Cortex of kidney (tissue), 1 donor: ENCODE data around the gene ELMO1.

Experiments
- DNase-seq: peaks from one replicate; lab custom pipeline; 2025; lab: John Stamatoyannopoulos, UW

The ELMO1 gene

GRCh38 chr7:37408291-37409228, 40.1 kb downstream of the ELMO1 start:
- no peak for DNase-seq

DNA sequence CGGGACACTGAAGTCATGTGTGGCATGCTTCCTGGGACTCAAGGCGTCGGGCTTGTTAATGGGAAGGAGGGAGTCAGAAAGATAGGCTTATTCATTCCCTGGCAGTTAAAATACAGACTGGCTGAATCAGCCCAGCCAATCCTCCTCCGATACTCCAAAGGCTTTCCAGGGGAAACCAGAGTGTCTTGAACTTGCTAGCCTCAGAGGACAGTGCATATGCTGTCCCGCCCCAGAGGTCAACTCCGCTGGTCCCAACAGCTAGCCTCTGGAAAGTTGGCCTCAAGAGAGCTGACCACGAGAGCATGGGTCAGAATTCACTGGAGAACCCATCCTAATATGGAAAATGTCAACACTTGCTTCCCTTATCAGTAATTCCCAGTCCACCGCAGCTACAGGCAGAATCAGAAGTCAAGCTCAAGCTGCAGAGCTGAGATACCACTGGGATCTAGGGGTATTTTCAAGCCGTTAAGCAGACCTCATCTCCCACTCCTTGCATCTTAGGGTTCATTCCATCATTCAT, 43.0 kb downstream of the ELMO1 start:
- DNase-seq = no peak

- DNase-seq = no peak
These were observed 43.5 kb downstream of the ELMO1 start for GRCh38 chr7:37405128-37405527.

DNA sequence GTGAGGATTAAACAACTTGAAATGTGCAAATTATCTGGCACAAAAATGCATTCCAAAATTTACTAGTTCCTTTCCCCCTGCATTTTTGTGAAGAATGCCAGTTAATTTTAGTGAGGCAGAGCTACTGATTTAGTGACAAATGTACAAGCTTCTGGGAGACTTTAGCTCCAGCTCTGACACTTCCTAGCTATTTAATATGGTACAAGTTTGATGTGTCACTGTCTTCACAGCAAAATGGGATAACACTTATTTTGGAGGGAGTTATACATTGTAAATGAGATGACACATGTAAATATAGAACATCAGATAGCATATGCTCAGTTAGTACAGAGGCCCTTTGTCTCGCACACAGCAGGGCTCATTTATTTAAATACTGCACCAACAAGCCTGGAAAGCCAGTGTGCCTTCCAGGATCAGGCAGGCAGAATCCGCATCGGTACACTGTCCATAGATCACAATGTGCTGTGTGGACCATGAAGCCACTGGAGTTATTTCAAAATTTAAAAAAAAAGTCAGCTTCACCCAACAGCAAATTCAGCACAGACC, 48.7 kb downstream of the ELMO1 start:
- DNase-seq = no peak

DNA sequence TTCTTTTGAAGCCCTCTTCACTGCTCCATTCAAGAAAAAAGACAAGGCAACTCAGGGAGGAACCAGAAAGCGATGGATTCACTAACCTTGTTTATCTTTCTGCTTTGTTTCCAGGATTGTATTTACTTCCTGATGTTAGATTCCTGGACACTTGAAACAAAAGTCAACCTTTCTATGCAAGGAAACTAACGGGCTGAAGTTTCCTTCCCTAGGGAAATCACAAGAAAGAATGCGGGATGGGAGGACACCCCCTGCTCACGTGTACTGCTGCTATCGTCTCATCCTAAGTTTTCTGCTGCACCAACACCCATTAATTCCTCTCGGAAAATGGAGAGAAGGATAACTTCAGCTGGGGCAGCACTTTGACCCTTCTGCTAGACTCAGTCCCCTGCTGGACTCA, 50.3 kb downstream of the ELMO1 start:
- no peak for DNase-seq

- DNase-seq = no peak
These were observed 52.9 kb downstream of the ELMO1 start for GRCh38 chr7:37395618-37396259.

GRCh38 chr7:37394158-37394557, 54.5 kb downstream of the ELMO1 start:
- DNase-seq = no peak

DNA sequence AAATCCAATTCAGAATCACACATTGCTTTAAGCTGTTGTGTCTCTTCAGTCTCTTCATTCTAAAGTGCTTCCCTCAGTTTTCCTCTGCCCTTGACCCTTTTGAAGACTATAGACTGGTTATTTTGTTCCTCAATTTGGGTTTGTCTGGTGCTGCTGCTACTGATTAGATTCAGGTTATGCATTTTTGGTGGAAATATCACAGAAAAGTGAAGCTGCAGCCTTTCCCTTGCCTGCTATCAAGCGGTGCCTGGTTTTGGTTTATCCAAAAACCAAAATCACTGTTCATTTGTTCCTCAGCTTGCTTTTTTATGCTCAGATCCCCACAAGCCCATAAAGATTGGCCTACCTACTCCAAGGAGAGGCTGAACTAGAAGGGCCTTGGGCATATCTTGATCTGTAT, 55.2 kb downstream of the ELMO1 start:
- no peak for DNase-seq

GRCh38 chr7:37392673-37393017, 56.0 kb downstream of the ELMO1 start:
- DNase-seq = no peak

DNA sequence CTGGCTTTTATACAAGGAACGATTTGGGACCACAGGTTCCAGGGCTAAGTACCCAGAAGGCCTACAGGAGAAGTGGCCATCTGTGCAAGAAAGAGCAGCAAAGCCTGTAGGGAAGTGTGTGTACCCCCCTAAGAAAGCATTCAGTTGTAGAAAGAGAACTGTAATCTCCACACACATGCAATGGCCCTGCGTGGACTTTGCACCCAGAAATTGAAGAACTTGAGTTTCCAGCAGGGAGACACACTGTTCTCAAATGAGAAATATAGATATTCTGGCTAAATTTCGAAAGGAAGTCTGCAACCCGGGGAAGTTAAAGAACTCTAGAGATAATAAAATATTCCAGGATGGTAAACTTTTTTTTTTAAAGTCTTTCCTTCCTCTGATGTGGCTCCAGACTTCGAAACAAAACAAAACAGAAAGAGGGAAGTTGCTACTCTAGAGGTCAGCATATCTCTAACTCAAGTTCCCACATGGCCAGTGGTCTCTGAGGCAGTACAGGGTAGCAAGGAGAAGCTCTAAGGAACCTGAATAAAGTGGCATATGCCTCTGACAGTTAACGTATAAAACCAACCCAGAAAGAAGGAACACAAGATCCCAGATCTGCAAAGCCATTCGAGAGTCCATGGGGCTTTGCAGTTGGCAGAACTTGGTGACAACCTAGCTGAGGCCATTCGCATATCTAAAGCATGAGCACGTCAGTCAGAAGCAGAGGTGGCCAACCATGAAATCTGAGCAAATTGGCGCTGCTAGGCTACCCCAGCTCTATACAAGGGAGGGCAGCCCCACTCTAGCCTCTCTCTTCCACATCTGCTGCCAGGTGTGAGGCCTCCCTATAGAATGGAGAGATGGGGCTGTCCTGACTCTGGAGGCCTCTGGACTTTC, 56.6 kb downstream of the ELMO1 start:
- DNase-seq = no peak

DNA sequence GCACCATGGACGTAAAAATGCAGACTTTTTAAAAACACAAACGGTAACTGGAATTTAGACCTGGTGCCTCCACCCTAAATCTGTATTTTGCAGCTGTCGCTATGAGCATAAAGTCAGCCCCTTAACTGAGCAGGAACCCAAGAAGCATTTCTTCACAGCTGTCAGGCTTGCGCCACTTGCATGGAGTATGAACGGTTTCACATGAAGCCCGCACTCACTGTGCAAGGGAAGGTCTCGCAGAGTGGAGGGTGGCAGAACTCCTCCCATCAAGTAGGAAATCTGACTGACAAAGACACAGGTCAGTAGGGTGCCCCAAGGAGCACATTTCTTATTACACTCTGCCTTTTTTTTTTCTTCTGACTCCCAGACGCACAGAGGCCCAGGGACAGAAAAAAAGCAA, 58.5 kb downstream of the ELMO1 start:
- DNase-seq = no peak

- DNase-seq = no peak
These were observed 59.9 kb downstream of the ELMO1 start for GRCh38 chr7:37388811-37389210.

DNA sequence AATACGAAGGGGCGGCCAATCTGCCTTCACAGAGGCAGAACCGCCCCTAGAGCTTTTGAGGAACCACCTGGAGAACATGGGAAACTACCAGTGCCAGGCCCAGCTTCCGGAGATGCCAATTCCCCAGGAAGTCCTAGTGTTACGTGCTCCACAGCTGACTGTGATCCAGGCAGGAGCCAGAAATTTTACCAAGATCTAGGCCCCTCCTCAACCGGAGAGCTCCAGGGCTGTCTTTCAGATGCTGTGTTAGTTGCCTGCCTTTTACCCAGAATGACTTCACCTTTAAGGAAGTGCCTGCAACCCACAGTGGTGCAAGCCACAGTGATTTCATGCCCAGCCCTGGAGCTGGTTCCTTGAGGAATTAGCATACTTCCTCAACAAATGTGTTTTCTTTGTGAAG, 62.9 kb downstream of the ELMO1 start:
- no peak for DNase-seq

DNA sequence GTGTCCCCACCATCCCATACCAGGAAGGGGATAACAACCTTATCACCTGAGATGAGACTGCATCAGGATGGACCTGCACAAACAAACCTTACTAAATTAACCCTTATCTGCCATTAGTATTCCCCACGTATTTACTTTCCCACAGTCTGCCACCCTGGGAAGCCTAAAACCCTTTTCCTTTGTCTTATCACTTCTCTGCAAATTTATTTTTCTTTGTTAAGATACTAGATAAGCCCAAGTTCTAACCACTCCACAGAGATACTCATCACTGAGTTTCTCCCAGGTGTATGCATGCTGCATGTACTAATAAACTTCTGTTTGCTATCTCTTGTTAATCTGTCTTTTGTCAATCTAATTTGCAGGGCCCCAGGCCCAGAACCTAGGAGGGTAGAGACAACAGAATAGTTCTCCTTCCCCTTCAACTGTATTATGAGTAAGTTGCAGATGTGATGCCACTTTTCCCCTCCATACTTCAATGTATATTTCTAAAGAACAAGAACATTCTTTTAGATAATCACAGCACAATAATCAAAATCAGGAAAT, 66.0 kb downstream of the ELMO1 start:
- DNase-seq = no peak

DNA sequence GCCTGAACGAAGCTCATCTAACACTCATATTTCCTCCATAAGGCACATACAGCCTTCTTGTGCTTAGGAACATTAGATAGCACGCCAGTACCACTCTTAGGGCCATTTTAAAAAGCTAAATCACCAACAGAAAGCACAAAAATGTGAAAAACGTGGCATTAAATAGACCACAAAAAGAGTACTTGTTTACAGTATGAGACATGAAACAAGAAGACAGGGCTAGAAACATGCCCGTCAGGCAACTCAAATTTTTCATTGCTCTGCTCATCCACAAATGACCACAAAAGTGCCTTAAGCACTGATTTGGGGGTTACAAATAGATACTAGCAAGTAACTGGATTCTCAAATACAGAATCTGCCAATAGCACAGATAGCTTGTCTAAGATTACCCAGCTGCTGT, 67.8 kb downstream of the ELMO1 start:
- DNase-seq = no peak

GRCh38 chr7:37379546-37380277, 69.0 kb downstream of the ELMO1 start:
- no peak for DNase-seq

DNA sequence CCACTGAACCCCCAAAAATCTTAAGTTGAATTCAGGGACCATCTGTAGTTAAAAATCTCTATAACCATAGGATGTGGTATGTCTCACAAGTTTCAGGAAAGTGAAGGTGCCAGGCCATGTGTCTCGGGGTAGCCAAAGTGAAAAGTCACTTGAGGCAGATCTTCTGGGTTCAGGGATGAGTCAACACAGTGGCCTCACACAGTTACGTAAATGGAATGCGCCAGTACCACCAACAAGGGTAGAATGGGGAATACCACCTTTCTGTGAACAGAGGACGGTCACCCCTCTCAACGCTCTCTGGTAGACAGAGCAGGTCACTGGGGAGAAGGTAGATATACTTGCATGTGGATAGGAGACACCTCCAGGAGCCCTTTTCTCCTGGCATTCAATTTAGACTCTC, 71.4 kb downstream of the ELMO1 start:
- no peak for DNase-seq

DNA sequence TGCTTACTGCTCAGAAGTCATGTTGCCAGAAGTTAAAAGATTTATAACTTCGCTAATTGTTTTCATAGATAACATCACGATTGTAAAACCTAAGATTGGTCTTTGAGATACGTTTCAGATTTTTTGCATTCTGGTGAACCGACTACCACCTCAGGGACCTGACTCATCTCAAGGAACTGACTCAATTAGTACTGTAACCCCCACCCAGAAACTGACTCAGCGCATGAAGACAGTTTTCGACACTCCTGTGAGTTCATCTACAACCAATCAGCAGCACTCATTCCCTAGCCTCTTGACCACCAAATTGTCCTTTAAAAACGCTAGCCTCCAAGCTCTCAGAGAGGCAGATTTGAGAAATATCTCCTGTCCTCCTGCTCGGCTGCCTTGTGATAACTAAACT, 72.3 kb downstream of the ELMO1 start:
- DNase-seq = no peak

DNA sequence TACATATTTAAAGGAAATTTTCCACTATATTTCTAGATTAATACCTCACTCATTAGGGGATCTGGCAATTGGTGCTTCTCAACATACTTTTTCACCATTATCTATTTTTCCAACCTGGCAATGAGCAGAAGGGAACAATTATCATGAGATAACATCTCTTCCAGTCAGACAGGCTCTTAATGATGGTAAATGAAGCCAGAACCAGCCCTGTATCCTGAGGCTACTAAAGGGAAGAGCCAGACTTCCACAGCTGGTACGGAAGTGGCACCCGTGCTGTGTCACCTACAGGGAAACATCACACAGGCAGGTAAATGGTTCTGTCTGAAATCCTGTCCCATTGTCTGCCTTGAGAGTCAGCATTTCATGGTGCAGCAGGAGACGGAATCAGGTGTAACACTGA, 75.9 kb downstream of the ELMO1 start:
- no peak for DNase-seq

DNA sequence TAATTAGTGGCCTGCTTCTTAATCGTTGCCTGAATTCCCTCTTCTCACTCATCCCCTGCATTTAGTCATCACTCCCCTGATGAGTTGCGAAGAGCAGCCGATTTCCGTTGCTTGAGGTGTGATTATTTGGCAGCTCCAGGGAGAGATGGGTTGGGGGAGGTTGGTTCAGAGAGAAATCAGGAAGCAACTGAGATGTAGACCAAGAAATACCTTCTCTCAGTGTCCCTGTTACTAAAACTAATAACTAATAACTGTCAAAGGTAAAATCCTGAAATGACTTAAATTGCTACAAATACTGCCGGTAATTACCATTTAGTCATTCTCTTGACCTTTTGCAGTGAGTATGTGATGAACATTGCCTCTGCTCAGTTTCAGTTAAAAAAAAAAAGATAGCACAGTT, 76.9 kb downstream of the ELMO1 start:
- no peak for DNase-seq

GRCh38 chr7:37369906-37370305, 78.8 kb downstream of the ELMO1 start:
- no peak for DNase-seq
